Measurements from ENCODE around the gene SEPTIN10.

Gene SEPTIN10

GRCh38 chr2:109497911-109498870, 115.6 kb downstream of the SEPTIN10 start:
- DNase-seq (ENCODE audit: low spot score): no peak

- no peak for DNase-seq (ENCODE audit: low spot score)
These were observed 116.3 kb downstream of the SEPTIN10 start for GRCh38 chr2:109497463-109497862.

- DNase-seq (ENCODE audit: low spot score): no peak
These were observed 119.4 kb downstream of the SEPTIN10 start for GRCh38 chr2:109494351-109494750.

- no peak for DNase-seq (ENCODE audit: low spot score)
These were observed 120.4 kb downstream of the SEPTIN10 start for GRCh38 chr2:109493176-109493935.
